ENCODE measurements around the gene KRT39.
"Not testable (repeated sequence)": the region's sequence is repeated elsewhere in the genome, so short reads cannot be mapped to it uniquely, and the experiment has no call there.

The KRT39 gene

DNA sequence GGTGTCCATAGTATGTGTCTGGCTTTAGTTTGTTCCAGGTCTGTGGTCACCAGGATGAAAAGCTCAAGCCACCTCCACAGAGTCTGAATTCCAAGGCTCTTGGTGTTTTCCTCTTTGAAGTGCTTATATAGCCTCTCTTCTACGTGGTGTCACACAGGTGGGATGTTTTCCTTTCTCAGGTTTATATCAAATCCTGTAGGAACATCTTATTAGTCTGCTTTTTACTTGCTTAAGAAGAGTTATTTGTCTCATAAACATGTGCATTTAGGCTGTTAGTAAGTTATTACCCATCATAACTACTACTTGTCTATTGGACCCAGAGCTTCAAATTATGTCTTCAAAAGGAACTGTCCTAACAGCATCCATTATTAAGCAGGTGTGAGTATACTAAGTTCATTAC, at the start of gene KRT39:
Gene KRT39 (minus strand): TSS at position 101 of the 400 bp plus-strand sequence. CDS start 92 bp downstream, at position 9.
- no peak for DNase-seq

DNA sequence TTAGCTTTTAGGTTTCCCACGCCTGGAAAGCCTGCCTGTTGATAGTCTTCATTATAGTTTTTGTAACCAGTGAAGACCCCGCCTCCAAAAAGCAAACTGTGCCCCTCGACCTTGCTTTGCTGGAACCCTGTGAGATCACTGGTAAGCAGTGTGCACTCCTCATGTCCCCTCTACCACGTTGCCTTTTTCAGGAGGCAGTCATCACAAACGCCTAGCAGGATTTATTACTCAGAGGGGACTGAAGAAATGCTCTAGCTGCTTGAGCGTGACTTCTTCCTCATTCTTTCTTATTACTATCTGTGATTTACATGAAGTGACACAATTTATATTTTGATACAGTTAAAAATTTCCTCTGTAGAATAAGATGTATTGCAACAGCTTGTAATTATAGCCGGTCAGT, 48.7 kb upstream of the KRT39 start:
- DNase-seq, result no peak

DNA sequence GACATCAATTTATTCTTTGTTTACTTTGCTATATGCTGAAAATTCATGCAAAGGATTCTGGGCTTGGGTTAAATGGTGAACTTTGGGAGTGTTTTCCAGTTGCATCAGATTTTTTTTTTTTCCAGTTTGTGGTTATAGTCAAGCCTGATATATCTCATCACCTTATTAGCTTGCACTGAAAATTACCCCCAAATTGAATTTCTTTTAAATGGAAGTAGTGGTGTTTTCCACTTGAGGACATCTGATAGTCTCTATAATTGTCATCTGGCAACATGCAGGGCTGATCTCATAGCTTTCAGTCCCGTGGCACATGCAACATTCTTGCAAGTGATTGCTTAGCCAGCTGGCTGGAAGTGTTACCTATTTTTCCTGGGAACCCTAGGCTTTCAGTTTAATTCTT, 46.9 kb upstream of the KRT39 start:
- no peak for DNase-seq

DNA sequence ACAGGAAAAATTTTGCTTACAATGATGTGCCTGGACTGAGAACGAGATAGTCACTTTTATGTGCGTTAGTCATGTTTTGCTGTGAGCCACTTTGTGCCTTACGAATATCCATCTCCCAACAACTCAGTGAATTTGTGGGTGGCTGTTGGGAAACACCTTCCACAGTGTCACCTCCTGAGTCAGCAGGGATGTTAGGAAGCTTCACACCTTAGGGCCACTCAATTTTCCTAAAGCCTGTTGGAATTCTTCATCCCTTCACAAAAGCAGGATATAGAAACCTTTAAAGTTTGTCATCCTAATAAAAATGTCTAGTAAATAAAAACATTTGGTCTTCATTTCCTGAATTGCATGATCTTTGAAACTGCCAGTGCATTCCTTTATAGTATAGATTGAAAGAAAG, 46.4 kb upstream of the KRT39 start:
- DNase-seq, result no peak

DNA sequence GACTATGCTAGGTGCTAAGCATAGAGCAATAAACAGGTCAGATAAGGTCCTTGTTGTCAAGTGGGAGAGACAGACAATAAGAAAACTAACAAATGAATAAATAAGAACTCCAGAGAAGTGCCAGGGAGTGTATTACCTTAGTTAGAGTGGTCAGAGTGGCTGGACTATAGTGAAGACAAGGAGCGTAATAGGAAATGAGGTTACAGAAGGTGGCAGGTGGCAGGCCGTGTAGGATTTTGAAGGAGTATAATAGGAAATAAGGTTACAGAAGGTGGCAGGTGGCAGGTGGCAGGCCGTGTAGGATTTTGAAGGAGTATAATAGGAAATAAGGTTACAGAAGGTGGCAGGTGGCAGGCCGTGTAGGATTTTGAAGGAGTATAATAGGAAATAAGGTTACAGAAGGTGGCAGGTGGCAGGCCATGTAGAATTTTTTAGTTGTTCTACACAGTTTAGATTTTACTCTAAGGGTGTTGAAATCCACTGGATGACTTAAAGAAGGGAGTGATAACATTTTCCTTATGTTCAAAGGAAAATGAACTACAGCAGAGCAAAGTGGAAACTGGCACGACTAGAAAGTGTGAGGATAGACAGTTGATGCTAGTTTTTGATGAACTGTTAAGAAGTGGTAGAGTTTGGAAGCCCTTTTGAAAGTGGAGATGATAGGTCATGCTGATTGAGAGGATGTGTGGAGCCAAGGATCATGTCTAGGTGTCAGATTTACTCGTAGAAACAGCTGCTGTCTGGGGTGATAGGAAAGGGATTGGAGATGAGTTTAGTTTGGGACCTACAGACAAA, 45.8 kb upstream of the KRT39 start:
- DNase-seq, result no peak

DNA sequence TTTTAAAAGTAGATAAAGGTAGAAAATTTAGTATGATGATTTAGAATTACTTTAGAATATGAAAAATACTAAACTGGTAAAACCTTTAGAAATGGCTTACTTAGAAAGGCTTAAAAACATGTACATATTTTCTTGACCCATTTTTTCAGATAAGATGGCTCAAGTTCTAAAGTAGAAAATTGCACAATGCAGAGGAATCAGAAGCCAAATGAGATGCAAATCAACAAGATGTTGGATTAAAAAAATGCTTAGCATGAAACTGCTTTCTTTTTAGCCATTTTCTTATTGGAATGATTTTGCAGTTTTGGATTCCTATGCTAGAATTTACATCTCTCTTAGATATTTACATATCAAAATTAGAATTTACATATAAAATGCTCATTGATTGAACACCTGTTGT, 43.7 kb upstream of the KRT39 start:
- no peak for DNase-seq

DNA sequence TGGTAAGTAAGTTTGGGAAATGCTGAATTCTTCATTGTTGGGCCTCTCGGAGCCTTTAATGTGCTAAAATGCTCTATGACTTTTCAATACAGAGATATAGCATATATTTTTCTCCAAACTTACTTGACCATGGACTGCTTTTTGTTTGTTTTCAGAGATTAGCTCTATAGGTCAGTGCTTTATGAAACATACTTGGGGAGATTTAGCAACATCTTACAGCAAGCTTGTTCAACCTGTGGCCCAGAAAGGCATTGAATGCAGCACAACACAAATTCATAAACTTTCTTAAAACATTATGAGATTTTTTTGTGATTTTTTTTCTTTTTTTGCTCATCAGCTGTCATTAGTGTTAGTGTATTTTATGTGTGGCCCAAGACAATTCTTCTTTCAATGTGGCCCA, 43.2 kb upstream of the KRT39 start:
- no peak for DNase-seq

DNA sequence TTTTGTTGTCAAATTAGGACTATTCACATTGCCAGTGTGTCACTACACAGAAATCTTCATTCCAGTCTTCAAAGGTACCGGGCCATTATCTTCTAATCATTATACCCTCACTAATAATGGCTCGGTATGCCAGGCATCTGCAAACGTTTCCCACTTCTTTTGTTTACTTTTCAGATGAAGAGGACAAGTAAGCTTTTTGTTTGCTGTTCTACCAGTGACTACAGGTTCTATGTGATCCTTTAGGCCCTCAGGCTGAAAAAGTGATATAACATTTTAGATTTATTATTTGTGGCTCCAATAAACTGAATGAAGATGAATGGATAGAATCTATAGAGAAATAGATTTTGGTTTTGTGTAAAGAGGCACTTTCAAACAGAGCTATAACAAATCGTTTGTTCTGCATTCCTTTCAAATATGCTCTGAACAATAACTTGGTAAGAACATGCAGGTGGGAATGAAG, 42.6 kb upstream of the KRT39 start:
- DNase-seq, result no peak

DNA sequence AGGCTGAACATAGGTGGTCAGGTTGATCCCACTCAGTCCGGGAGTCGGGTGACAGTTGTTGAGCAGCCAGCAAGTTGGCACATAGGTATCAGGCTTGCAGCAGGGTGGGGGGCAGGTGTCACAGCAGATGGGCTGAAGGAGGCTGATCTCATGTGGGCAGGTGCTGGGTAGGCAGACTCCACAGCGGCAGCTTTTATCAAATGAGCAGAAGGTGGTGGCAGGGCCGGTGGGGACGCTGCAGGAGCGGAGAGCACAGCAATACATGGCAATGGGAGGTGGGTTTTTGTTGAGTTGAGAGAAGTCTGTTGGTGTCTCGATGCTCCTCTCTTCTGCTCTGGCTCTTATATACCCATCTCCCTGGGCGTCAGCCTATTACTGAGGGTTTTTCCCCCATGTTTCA, 42.1 kb upstream of the KRT39 start, which contains the start of gene KRTAP3-1:
Gene KRTAP3-1 (minus strand): TSS at position 318 of the 400 bp plus-strand sequence. CDS start 54 bp downstream, at position 264.
- DNase-seq, result no peak

DNA sequence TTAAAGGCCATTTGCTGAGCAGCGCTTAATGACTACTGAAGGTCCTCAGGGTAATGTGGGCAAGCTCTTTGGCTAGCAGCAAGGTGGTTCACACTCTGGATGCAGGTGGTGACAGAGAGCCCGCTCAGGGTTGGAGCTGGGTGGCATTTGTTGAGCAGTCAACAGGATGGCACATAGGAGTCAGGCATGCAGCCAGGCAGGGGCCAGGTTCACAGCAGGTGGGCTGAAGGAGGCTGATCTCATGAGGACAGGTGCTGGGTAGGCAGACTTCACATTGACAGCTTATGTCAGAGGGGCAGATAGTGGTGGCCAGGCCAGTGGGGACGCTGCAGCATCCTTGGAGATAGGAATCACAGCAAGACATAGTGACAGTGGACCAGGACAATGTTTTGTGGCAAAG, 37.6 kb upstream of the KRT39 start:
- DNase-seq, result no peak

DNA sequence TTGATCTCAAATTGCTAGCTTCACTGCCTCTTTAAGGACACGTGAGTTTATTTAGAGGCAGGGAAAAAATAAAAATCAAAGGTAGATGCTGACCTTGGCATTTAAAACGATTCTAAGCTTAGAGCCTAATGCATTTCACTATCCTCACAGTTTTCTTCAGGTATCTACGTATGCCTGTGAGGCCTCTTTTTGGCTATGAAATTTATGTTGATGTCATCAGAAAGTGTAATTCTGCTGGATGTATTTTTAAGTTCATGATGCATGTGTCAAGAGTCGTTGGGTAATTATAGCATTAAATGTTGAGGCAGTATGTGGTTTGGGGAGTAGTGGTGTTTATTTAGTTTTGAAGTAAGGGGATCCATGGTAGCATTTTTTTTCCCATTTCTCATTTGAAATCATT, 37.2 kb upstream of the KRT39 start:
- DNase-seq, result no peak

DNA sequence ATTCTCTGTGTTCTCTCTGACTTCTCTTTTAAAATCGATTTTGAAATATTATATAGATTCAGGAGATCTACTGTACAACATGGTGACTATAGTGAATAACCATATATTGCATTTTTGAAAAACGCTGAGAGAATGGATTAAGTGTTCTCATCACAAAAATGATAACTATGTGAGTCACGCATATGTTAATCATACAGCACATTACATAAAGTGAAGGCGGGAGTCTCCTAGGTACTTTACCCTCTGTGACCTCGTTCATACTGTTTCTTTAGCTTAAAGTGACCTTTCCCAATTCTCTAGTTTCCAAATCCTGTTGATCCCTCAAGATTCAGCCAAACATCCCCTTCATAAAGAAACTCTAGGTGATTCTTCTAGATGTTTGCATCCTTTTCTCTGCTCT, 36.1 kb upstream of the KRT39 start:
- no peak for DNase-seq

DNA sequence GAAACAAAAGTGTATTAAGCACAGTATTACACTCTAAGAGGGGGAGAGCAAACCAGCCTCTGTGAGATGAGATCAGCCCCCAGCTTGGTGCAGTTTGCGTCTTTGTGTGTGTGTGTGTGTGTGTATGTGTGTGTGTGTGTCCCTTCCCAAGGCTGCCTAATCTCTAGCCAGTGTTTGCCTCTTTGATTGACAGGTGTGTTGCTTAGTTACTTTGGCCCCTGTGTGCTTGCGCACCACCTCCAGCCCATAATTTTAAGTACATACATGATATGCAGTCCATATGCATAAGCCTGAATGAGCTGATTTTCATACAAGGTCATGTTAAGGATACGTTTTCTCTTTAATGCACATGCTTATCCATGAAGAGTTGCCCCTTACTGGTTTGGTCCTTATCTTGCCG, 35.0 kb upstream of the KRT39 start:
- DNase-seq, result no peak

DNA sequence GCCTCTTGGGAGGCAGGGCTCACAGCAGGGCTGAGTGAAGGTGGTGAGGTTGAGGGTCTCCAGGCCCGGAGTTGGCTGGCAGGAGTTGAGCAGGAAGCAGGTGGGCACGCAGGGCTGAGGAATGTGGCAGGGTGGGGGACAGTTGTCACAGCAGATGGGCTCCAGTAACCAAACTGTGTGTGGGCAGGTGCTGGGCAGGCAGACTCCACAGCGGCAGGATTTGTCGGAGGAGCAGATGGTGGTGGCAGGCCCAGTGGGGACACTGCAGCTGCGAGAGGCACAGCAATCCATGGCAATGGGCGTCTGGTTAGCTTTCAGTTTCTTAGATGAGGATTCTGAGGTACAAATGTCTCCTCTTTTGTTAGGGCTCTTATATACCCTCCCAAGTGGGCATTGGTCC, 32.8 kb upstream of the KRT39 start, which contains the start of gene KRTAP3-2:
Gene KRTAP3-2 (minus strand): TSS at position 344 of the 400 bp plus-strand sequence. CDS start 53 bp downstream, at position 291.
- DNase-seq, result not testable (repeated sequence)

DNA sequence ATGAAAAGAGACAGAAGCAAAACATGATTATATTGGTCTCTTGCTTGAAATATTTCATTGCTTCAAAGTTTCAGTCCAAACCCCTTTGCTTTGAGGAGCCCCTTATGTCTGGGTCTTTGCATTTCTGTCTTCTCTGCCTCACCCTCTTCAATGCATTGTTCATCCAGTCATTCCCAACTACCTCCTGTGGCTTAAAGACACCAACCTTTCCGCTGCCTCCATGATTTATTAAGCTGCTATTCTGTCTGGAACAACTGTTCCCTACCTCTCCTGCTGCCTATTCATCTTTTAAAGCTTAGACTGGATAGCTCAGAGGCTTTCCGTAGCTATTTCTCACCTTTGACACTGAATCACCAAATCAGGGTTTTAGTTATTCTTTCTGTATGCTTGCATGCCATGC, 30.6 kb upstream of the KRT39 start:
- no peak for DNase-seq

DNA sequence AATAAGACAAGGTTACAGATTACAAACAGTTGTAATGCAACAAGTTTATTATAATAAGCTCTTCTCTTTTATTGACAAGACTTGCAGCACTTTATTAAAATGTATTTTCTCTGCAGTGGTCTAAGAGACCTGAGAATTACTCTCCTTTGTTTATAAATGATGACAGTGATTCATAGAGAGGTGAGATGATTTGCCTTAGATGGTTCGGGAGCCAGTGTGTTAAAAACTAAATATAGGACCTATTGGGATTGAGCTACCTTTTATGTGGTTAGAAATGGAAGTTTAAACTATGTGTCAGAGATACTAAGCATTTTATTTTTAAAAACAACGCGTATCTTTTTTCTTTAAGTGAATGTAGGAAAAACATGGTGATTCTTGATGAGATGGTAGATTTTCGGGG, 30.1 kb upstream of the KRT39 start:
- no peak for DNase-seq

DNA sequence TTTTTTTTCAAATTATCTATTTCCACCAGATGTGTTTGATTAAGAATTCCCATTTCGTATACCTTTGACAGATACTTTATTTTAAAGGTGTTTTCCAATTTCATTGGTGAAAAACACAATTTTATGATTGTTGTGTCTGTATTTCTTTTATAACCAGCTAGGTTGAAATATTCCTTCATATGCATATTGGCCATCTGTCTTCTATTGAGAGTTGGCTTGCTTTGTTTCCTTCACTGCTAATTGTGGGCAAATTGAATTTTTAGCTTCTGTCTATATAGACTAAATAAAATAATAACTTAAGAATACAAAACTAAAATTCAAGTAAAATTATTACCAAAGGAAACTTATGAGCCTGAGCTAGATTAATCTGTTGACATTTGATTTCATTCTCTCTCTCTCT, 28.4 kb upstream of the KRT39 start:
- no peak for DNase-seq

DNA sequence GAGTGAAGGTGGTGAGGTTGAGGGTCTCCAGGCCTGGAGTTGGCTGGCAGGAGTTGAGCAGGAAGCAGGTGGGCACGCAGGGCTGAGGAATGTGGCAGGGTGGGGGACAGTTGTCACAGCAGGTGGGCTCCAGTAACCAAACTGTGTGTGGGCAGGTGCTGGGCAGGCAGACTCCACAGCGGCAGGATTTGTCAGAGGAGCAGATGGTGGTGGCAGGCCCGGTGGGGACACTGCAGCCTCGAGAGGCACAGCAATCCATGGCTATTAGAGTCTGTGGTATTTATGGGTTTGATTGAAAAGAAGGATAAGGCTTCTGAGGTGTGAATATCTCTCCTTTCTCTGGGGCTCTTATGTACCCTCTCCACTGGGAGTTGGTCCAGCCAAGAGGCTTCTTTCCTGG, 27.1 kb upstream of the KRT39 start, which contains the start of gene KRTAP3-3:
Gene KRTAP3-3 (minus strand): TSS at position 326 of the 400 bp plus-strand sequence. CDS start 67 bp downstream, at position 259.
- DNase-seq, result no peak

DNA sequence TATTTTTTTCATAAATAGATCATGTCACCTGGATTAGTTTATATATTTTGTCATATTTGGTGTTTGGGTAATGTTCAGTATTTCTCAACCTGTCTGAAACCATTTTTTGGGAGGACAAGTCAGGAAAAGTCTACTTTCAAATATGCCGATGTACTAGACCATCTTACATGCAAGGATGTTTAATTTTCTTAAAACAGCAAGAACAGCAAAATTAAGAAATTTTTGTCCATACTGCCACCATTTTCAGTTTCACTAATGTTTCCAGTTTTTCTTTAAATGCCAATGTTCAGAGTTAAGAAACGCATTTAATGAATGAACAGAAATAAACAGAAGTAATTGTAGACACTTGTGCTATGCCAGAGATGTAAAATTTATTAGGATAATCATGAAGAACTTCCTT, 26.3 kb upstream of the KRT39 start:
- DNase-seq, result no peak

DNA sequence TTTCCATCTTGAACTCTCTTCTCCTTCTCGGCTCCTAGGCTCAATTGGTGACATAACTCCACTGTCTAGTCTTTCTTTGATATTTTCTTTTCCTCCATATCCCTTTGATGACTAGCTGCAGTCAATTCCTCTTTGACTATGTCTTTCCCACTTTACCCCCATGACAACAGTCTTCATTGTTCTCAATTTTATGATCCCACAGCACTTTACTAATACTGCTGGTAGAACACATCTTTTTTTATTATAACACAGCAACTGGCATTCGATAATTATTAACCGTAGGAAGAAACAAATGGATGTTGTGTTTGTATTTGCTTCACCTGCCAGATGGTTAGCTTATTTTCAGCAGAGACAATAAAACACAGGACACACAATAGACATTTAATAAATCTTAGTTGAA, 25.9 kb upstream of the KRT39 start:
- DNase-seq, result no peak

DNA sequence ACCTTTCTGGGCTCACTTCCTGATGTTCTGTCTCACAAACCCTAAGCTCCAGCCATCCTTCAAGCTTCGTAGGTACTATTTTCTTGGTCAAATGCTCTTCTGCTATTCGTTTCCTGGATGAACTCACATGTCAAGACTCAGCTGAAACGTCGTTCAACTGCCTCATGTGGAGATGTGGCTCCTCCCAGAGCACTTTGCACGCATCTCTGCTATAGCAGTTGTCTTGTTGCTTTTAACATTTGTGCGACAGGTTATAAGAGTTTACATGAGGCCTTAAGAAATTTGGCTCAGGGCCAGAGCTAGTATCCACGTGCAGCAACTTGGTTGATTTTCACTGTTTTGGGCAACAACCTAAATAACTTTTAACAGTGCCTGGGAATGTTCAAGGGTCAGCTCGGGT, 20.2 kb upstream of the KRT39 start:
- no peak for DNase-seq

DNA sequence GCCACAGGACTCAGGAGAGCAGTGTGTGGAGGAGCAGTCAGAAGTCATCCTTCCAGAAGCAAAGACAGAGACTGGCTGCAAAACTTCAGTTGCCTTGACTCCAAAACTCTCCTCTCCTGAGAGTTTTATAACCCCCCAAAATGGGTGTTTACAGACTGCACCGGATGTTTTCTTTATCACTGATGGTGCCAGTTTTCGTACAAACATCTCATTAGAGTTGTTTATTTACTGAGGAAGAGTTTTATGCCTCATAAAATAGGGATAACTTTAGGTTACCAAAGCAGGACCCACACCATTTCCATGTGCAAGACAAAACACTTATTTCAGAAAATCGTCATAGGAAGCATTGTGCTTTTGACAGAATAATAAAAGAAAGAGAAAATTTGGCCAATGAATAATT, 17.5 kb upstream of the KRT39 start, which contains the start of gene KRT40:
Gene KRT40 (minus strand): TSS at position 101 of the 400 bp plus-strand sequence. CDS start 53 bp downstream, at position 48.
- no peak for DNase-seq

DNA sequence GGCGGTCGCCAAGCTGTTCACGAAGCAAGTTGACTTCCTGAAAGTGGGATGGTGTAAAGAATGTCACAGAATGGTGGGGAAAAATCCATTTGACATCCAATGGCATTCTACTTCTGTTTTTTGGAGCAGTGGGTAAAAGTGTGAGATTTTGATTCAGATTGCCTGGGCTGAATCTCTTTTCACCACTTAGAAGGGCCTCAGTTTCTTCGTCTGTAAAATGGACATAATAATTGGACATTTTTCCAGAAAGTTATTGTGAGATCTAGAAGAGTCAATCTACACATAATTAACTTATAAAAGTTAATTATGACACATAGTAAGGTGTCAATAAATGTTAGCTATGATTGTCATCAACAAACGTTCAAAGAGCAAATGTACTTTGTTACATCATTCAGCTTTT, 14.4 kb upstream of the KRT39 start:
- DNase-seq, result no peak

DNA sequence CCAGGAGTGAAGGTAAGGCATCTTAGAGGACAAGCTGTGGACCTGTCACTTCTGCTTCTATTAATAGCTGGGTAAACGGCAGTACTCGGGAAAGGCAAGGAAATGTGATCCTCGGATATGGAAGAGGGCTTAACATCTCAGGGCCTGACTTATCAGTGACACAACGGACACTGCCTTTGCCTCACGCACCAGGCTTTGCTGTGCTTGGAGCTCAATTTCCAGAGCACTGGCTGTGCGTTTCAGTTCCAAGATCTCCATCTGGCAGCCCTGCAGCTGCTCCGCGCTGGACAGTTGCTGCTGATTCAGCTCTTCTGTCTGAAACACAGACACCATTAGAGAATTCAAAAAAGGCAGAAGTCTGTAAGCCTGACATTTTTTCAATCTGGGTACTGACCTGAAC, 13.8 kb upstream of the KRT39 start:
- no peak for DNase-seq

DNA sequence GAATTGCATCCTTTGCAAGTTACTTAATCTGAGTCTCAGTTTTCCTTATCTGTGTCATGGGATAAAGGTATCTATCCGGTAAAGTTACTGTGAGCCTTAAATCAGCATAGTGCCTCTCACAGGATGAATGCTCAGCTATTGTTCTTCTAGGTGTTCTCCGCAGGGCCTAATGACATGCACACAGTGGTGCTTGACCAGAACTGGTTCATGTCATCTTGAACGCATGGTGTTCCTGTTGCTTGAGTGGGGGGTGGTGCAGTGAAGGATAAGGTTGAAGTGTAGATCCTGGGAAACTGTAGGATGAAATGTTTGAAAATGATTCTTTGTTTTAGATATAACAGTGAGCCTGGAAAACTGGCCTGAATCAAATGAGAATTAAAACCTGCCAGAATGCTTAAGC, 13.4 kb upstream of the KRT39 start:
- no peak for DNase-seq
